Peyer's patch (tissue), 4 donors: Measurements from ENCODE around the gene CFC1. TPM values are rescaled to one million over a fixed set of nuclear protein-coding genes. Genes with fewer than 3 reads are reported as not detected.
"Not testable (repeated sequence)": the region's sequence is repeated elsewhere in the genome, so short reads cannot be mapped to it uniquely, and the experiment has no call there.

Experiments
- DNase-seq, 3 donors: peaks; one replicate each; pipeline ENCODE4 v3.0.0-alpha.2; 2017 to 2019
- H3K27ac ChIP-seq, 4 donors: fragments of 200-600 bp; sonication (generic); one replicate each; pipeline ENCODE4 v1.5.1; 2016 to 2019
- H3K27me3 ChIP-seq, 2 donors: fragments of 200-600 bp; sonication (generic); one replicate each; pipeline ENCODE4 v1.5.1; 2019
- H3K36me3 ChIP-seq, 3 donors: fragments of 200-600 bp; sonication (generic); one replicate each; pipeline ENCODE4 v1.5.1; 2016 to 2019
- H3K4me1 ChIP-seq, 4 donors: fragments of 200-600 bp; sonication (generic); one replicate each; pipeline ENCODE4 v1.5.1; 2016 to 2019
- H3K4me3 ChIP-seq, 4 donors: fragments of 200-600 bp; sonication (generic); 1 replicate in 3 of 4; 2 replicates in 1 of 4; pipeline ENCODE4 v1.5.1; 2016 to 2019; ENCODE audit warnings: mild to moderate bottlenecking in 1 of 4
- H3K9me3 ChIP-seq, 4 donors: fragments of 200-600 bp; sonication (generic); one replicate each; pipeline ENCODE4 v1.5.1; 2016 to 2019; ENCODE audit warnings: mild to moderate bottlenecking in 1 of 4
- total RNA-seq, 4 donors: library from RNA; depleted of rRNA; stranded (reverse); fragments of >200 nt; gene quantifications; one replicate each; pipeline ENCODE4 v1.1.0, GENCODE V29; 2016

CFC1 gene
- not detected for total RNA-seq

GRCh38 chr2:130599393-130599792 is at the start of gene CFC1:
TSS of gene CFC1 (minus strand) at chr2:130599575. CDS start at chr2:130599287, 288 bp downstream.
- not testable (repeated sequence) for H3K4me1 ChIP-seq, H3K4me3 ChIP-seq, H3K36me3 ChIP-seq, H3K9me3 ChIP-seq, DNase-seq, H3K27ac ChIP-seq, H3K27me3 ChIP-seq

GRCh38 chr2:130641688-130642087 is 42.3 kb upstream of the CFC1 start:
- H3K27ac ChIP-seq, H3K4me1 ChIP-seq, H3K36me3 ChIP-seq, H3K4me3 ChIP-seq, H3K9me3 ChIP-seq, DNase-seq, H3K27me3 ChIP-seq: not testable (repeated sequence)

- DNase-seq, H3K36me3 ChIP-seq, H3K4me3 ChIP-seq, H3K27ac ChIP-seq, H3K9me3 ChIP-seq, H3K4me1 ChIP-seq, H3K27me3 ChIP-seq: not testable (repeated sequence)
Measured at GRCh38 chr2:130638973-130639372, 39.6 kb upstream of the CFC1 start.

- not testable (repeated sequence) for H3K4me3 ChIP-seq, H3K4me1 ChIP-seq, H3K36me3 ChIP-seq, H3K27ac ChIP-seq, H3K27me3 ChIP-seq, DNase-seq, H3K9me3 ChIP-seq
Measured at GRCh38 chr2:130628784-130629475, 29.6 kb upstream of the CFC1 start.

- not testable (repeated sequence) for H3K27me3 ChIP-seq
Measured at GRCh38 chr2:130611140-130611539, 11.8 kb upstream of the CFC1 start, which contains the start of gene POTEJ. TSS of gene POTEJ (plus strand) at chr2:130611440. CDS start at chr2:130611533, 93 bp downstream.

GRCh38 chr2:130610486-130610885 is 11.1 kb upstream of the CFC1 start:
- peak in 1 of 3 donors; percentile 2 for DNase-seq
- H3K36me3 ChIP-seq, H3K4me3 ChIP-seq, H3K4me1 ChIP-seq, H3K9me3 ChIP-seq, H3K27ac ChIP-seq, H3K27me3 ChIP-seq: not testable (repeated sequence)

More at GRCh38 chr2:130611140-130611539, 11.8 kb upstream of the CFC1 start, which contains the start of gene POTEJ:
- H3K4me3 ChIP-seq, DNase-seq, H3K4me1 ChIP-seq, H3K9me3 ChIP-seq, H3K27ac ChIP-seq, H3K36me3 ChIP-seq: not testable (repeated sequence)

GRCh38 chr2:130609002-130609920 is 9.9 kb upstream of the CFC1 start:
- not testable (repeated sequence) for H3K36me3 ChIP-seq, H3K4me3 ChIP-seq, DNase-seq, H3K27ac ChIP-seq, H3K4me1 ChIP-seq, H3K9me3 ChIP-seq, H3K27me3 ChIP-seq

GRCh38 chr2:130608276-130609001 is 9.1 kb upstream of the CFC1 start:
- not testable (repeated sequence) for H3K4me1 ChIP-seq, H3K36me3 ChIP-seq, H3K27me3 ChIP-seq, H3K4me3 ChIP-seq, H3K9me3 ChIP-seq, H3K27ac ChIP-seq
- peak in 1 of 3 donors; percentile 1 for DNase-seq

GRCh38 chr2:130601648-130602302 is 2.4 kb upstream of the CFC1 start:
- H3K9me3 ChIP-seq, H3K4me1 ChIP-seq, H3K27me3 ChIP-seq, DNase-seq, H3K27ac ChIP-seq, H3K36me3 ChIP-seq, H3K4me3 ChIP-seq: not testable (repeated sequence)

- H3K27ac ChIP-seq, H3K27me3 ChIP-seq, DNase-seq, H3K4me1 ChIP-seq, H3K9me3 ChIP-seq, H3K36me3 ChIP-seq, H3K4me3 ChIP-seq: not testable (repeated sequence)
Measured at GRCh38 chr2:130599926-130600325, 551 bp upstream of the CFC1 start.

GRCh38 chr2:130598463-130598862 is 912 bp downstream of the CFC1 start:
- DNase-seq, H3K27me3 ChIP-seq, H3K36me3 ChIP-seq, H3K9me3 ChIP-seq, H3K27ac ChIP-seq, H3K4me3 ChIP-seq, H3K4me1 ChIP-seq: not testable (repeated sequence)

- H3K9me3 ChIP-seq, H3K36me3 ChIP-seq, H3K27ac ChIP-seq, DNase-seq, H3K4me3 ChIP-seq, H3K27me3 ChIP-seq, H3K4me1 ChIP-seq: not testable (repeated sequence)
Measured at GRCh38 chr2:130597994-130598393, 1.4 kb downstream of the CFC1 start.

GRCh38 chr2:130596757-130597156 is 2.6 kb downstream of the CFC1 start:
- H3K4me3 ChIP-seq, H3K27me3 ChIP-seq, DNase-seq, H3K36me3 ChIP-seq, H3K4me1 ChIP-seq, H3K27ac ChIP-seq, H3K9me3 ChIP-seq: not testable (repeated sequence)

- not testable (repeated sequence) for H3K27me3 ChIP-seq
- peak in 1 of 3 donors; percentile 3 for DNase-seq
Measured at GRCh38 chr2:130594011-130594410, 5.4 kb downstream of the CFC1 start.

More at GRCh38 chr2:130594011-130594410, 5.4 kb downstream of the CFC1 start:
- not testable (repeated sequence) for H3K36me3 ChIP-seq, H3K9me3 ChIP-seq, H3K4me1 ChIP-seq, H3K27ac ChIP-seq, H3K4me3 ChIP-seq
